Retina (tissue), 1 donor: ENCODE results near the gene DUSP10.

ENCODE experiments used
- DNase-seq: peaks from one replicate; pipeline ENCODE4 v3.0.0-alpha.2; 2016

The DUSP10 gene

DNA sequence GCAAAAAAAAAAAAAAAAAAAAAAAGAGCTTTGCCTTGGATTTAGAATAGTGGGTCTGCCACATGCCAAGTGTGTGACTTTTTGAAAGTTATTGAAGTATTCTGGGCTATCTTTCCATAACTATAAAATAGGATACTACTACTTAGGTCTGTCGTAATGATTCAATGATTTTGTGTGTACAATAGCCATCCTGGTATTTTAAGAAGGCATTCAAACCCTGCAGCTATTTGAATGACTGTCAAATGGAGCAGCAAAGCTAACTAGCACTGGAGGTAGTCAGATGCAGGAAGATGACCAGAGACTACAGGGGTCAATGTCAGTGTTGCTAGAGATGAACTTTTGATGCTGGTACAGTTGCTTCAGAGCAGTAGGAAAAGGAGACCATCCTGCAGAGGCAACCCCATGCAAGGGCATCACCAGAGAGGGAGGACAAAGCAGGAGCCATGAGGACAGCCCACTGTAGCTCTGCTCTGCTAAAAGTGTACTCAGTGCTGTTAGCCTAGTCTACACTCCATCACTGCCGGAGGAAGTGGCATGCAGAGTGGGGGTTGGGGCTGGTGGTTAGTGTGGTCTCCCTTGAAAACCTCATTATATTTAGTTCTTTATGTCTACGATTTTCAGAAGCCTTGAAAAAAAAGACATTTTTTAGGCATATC, 29.0 kb downstream of the DUSP10 start:
- no peak for DNase-seq

DNA sequence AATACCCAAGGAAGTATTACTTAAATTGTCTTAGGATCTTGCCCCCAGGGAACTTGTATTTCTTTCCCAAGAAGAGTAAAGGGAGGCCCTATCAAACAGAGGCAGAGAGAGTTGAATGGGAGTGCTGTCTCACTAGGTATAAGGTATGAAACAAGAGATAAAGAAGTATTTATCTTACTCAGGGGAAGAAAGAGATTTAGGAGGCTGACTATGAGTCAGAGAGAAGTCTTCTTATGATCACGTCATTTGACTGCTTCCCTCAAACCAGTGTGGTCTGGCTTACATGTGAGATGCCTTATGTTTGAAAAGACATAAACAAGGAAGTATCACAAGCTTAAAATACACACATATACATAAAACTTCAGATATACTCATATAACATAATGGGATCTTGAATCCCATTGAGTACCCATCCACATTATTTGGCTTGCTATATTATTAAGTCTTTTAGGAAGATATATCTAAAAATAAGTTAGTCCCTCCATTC, 29.6 kb downstream of the DUSP10 start:
- DNase-seq: no peak

DNA sequence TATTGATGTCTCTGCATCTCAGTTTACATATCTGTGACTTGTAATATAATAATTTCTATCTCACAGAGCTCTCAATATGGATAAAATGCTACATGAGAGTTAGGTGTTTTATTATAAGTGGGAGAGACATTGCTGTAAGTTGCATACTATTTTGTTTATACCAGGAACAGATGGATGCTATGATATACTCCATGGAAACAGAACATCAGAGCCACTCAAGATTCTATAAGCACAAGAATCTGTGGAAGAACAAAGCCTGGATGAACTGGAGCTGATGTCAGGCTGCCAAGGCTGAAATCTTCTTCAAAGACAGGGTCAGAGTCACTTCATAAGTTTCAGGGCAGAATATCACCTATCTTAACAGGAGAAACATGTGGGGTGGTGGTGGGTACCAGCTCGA, 30.2 kb downstream of the DUSP10 start:
- no peak for DNase-seq

DNA sequence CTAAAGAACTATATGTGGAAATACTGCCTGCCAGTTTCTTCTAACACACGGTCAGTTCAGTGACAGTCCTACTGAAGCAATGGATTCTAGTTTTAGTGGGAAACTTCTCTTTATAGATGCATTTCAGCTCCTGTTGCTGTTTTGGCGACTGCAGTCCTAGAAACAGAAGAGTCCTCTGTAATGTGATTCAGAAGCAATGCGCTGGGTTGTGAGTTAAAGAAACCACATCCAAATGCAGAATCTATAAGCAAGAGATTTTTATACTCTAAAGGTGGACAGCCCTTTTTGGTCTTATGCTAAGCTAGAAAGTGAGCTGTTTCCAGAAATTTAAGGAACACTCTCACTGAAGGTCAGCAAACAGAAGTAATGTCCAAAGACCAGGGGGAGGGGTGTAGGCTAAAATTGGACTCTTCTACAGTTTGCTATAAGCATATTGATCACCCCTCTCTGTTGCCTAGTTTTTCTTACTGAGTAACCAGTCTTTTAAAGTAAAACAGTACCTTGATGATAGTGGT, 30.8 kb downstream of the DUSP10 start:
- DNase-seq: no peak

DNA sequence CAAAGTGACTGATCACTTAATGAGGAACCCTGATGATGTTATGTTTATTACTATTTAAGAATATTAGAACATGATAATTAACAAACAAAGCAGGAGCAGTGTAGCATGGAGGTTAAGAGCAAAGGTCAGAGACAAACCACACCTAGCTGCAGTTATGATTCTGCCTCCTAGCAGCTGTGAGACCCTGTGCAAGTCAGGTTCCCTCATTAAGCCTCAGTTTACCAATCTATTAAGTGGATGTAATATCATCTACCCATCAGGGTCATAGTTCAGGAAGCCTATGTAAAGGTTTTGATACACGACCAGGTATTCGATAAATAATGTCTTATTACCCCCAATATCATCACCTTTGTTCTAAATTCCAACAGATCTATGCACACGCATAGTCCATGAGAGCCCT, 32.0 kb downstream of the DUSP10 start:
- no peak for DNase-seq

DNA sequence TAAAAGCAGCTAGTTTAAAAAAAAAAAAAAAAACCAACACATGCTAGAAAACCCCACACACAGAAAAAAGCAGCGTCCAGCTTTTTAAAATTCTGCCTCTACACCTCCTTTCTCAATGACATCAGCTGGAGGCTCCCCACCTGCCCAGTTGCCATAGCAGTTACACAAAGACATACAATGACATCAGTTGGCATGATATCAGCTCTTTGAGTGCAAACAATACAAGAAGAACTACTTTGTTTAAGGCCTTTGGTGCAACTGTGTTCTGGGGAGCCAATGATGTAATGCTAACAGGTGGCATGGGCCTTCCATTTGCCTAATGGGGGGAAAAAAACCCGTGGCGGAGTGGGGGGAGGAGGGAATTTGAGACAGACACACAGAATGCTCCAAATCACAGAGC, 32.9 kb downstream of the DUSP10 start:
- DNase-seq: peak; percentile 33

DNA sequence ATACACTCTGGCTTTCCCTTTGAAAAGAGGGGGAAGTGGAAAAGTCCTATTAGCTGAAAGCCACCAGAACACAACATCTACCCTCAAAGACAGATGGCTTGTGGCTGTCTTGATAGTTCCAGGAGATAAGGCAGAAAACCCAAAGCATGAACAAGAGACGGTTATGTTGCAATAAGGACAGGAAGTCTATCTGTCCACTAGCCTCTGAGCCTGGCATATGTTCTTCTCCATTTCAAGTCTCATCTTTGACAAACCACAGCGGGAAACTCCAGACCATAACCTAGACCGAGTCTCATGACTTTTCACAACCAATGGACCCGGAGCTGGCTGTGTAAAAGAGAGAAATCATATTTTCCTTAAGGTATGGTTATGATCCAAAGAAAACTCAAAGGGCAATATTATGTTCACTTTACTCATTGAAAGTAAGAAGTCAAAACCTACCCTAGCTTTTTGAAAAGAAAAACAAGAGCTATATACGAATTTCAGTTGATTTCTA, 33.8 kb downstream of the DUSP10 start:
- no peak for DNase-seq

DNA sequence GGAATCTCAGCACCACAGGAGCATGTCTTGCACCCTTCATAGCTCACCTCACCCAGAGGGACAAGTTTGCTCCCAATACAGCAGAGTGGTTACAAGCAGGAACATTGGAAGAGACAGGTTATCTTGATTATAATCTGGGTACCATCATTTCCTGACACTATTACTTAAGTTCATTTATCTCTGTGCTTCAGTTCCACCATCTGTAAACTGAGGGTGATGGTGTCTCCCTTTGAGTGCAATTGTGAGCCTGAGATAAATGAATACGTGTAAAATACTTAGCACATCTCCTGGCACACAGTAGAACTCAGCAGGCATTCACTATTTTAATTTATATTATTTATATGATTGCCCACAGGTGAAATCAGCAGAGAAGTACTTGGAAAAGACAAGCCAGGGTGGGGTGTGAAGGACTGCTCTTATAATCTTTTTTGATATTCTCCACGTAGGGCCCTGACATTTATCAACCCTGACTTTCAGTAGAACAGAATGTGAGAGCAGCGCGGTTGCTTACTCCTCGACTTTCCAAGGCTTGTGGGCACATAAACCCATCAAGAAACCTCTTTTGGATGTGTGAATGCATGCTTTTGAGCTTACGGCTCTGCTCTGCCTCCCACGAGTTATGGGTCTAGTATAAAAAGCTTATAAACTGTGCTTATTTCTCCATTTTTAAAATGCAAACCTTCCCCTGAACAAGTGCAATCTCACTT, 34.9 kb downstream of the DUSP10 start:
- no peak for DNase-seq

DNA sequence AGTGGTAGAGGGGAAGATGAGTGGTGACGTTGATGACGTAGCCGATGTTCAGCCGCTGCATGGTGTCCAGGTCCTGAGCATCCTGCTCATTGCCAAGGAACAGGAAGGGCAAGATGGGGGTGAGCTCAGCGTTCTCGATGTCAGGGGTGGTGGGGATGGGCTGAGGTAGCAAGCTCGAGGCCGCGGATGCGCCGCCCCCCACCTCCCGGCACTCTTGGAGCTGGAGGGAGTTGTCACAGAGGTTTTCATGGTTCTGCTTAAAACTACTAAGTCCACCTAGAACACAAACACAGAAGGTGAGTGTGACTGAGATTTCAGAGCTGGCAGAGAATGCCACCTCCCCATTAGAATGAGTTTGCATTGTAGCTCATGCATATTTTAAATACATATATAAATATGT, 35.7 kb downstream of the DUSP10 start:
- no peak for DNase-seq

DNA sequence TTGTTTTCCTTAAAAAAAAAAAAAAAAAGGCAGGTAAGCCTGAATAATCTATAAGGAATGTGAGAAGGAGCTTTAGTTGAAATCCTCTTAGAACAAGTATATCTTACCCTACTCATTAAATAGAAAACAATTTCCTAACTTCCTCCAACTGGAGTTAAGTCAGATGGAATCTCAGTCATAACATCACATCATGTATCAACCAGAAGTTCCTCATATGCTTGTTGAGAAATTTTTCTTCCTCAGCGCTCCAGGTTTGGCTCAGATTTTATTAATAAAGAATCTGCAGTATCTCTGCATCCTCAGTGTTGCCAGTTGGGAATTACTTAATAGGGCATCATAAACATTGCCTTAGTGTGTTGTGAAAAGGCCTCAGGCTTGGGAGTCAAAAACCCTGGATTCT, 37.6 kb downstream of the DUSP10 start:
- no peak for DNase-seq

DNA sequence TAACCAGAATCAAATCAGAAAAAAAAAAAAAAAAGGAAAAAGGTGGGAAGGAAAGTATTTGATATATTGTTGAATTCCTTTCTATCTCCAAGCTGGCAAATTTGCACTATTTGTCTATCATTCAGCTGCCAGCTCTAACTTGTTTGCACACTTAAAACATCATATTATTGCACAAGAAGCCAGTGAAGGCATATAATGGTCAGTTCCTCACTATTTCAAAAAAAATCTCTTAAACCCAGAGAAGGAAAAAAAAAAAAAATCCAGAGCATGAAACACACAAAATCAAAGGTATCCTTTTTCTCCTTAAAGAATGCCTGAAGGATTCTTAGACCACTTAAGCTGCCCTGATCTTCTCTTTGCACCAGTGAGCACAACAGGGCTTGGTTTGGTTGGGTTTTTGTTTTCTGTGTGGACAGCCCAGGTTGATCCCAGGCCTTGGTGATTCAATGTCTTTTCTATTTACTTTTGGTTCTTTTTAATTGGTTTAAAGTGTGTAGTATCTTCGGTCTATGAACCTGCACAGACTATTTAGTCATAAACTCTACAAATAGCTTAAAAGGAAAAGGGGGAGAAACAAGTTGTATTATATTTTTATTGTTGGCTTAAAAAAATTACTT, 40.2 kb downstream of the DUSP10 start:
- DNase-seq: no peak

DNA sequence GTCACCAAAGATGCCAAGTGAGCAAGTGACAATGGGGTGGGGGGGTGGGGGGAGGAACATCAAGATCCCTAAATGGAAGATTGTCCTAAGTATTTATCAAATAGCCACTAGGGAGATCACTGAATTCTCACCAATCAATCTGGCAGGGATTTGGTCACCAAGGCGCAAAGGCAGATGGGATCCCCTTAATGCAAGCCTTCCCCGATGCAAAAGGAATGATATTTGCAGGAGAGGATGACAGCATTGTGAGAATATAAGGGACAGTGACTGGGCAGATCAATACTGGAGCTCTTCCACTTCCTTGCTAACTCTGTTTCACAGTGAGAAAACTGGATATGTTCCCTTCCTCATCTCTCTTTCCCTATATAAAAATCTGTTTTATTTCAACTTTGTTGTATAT, 40.9 kb downstream of the DUSP10 start:
- no peak for DNase-seq

DNA sequence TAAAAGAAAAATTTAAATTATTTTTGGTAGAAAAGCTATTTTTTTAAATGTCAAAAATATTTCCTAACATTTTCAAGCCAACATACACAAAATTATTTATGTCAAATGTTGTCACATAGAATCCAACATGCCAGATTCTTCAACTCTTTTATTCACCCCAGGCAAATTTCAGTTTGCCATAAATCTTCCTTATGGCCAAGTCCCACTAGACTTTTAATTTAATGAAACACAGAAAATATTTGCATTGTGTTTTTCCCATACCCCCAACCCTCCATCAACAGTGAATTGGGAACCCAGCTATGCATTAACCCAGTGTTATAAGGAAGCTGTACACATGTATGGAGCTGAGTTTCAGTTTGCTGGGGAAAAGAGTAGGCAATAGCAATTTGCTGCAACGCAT, 41.4 kb downstream of the DUSP10 start:
- no peak for DNase-seq

DNA sequence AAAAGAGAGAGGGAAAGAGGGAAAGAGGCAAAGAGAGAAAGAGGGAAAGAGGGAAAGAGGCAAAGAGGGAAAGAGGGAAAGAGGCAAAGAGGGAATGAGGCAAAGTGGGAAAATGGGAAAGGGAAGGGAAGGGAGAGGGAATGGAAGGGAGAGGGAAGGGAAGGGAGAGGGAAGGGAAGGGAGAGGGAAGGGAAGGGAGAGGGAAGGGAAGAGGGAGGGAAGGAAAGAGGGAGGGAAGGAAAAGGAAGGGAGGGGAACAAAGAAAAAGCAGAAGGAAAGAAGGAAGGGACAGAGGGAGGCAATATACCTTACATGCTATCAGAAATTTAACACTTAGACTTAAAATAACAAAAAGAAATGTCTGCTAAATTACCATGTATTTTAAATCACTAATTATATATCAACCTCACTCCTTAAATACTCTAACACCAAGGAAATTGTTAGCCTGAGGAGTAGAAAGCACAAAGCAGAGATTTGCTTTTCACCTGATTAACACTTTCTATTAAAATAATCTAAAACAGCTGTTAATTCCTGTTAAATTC, 41.8 kb downstream of the DUSP10 start:
- no peak for DNase-seq

DNA sequence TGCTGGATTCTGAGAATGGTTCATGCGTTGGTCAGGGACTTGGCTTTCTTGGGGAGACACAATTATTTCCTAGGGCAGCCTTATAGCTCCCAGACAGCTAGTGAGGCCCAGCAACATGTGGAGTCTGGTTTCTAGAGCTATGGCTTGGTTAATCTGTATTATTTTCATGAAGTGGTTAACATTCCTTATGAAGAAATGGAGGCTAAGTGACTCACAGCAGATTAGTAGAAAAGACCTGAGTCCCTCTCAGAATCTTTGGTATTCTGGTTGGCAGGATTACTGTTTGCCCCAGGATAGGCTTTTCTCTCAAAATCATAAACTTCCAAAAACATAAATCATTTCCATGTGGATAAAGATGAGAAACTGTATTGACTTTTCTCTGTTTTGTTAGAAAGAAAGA, 42.3 kb downstream of the DUSP10 start:
- no peak for DNase-seq

DNA sequence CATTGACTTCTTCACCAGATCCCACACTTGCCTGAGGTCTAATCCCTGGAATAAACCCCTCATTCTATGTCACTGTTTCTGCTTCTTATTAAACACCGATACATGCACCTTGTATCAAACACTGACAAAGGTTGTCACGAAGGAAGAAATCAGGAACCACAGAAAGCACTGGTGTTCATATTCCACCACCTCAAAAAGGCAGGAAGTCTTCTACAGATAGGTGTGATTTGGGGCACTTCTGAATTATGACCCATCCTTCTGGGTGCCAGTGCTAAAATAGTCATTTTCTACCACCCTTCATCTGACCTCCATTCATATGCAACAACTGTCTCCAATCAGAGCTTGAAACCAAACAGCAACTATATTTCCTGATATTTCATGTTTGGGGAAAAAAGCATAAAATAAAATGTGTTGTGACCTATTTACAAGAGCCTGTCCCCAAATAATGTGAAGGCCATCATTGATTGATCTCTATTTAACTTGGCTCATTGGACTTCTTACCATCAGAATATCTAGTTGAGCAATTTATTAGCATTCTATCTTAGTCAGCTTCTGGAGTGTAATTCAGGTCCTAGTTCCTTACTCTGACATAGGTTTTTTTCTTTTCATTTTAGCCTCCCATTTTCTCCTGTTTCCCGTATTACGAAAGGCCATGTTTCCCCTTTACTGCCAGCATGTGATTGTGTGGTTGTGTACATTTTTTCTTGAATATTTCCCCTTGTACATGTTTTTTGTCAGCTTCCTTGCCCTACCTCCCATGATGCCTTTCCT, 43.1 kb downstream of the DUSP10 start:
- no peak for DNase-seq

DNA sequence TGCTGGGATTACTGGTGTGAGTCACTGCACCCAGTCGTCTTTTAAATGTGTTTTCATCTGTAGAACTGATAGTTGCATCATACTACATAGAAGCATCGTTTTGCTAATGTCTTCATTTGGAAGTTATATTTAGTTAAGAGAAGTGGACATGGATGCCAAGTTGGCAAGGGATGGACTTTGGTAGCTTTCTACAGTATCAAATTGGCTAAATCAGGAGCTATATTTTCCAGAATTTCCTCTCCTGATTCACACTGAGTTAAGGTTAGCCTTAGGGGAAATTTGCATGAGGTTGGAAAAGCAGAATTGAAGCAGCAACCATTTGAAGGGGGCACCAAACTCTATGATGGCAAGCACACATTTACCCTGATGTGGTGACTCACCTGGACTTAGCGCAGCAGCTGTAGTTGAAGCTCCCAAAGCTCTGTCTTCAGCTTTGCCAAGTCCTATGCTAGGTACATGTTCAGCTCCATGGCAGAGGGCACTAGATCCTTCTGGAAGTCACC, 43.9 kb downstream of the DUSP10 start:
- DNase-seq: no peak

DNA sequence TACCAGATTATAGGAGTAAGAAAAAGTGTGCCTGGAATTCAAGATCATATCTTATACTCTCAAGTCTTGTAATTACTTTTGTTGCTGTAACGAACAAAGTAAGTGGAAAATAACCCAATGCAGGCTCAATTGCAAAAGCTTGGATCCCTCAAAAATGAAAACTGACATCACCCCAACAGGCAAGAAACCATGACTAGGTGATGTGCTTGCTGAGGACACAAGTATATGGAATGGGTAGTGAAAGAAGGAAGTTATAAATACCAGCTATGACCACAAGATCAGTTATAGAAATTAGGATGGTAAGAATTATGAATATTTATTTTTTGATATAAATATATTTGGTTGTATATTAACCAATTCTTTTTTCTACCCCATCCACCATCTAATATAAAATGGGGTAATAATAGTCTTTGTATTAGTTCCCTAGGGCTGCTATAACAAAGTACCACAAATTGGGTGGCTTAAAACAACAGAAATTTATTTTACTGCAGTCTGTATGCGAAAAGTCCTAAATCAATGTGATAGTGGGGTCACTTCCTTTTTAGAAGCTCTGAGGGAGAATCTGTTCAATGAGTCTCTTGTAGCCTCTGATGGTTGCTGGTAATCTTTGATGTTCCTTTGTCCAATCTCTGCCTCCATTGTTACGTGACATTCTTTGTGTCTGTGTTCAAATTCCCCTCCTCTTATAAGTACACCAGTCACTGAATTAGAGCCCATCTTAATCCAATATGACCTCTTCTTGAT, 45.0 kb downstream of the DUSP10 start:
- DNase-seq: no peak

DNA sequence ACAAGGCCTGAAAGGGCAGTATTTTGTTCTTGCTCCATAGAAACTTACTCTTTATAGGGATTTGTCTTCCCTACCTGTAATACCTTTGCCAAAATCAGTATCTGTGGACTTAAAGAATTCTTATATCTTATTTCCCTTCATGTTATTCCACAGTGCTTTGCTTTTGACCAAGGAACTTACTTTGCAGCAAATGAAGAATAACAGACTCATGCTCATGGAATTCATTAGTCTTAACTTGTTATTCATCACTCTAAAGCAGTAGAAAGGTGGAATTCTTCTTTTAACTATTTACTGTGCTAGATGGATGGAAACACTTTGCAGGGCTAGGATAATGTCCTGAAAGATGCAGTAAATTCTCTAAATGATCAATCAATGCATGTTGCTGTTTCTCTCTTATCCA, 45.9 kb downstream of the DUSP10 start:
- no peak for DNase-seq

DNA sequence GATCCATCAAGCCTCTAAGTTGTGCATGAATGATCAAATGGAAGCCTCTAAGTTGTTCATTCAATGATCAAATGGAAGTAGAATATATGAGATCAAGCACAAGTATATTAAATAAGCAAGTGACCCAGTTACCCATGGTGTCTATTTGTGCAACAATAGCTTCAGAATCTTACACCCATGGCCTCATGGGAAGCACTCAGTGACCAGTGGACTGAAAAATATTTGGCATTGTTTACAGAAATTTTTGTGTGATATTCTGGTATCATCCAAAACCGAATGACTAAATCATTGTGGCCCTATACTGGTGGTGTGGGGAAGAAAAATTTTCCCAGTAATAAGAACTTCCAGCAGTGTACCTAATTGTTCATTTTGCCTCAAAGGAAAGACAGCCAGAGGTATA, 46.6 kb downstream of the DUSP10 start:
- no peak for DNase-seq

DNA sequence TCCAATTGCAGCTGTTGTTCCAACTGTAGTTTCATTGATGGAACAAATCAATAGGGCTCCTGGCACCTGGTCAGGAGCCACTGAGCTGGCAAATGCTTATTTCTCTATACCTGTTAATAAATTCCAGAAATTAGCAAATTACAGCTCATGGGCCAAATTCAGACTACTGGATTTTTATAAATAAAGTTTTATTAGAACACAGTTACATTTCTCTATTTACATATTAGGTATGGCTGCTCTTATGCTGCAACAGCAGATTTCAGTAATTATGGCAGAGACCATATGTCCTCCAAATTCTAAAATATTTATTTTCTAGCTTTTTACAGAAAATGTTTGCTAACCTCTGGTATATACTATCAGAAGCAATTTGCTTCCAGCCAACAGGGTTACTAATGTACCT, 47.8 kb downstream of the DUSP10 start:
- no peak for DNase-seq

DNA sequence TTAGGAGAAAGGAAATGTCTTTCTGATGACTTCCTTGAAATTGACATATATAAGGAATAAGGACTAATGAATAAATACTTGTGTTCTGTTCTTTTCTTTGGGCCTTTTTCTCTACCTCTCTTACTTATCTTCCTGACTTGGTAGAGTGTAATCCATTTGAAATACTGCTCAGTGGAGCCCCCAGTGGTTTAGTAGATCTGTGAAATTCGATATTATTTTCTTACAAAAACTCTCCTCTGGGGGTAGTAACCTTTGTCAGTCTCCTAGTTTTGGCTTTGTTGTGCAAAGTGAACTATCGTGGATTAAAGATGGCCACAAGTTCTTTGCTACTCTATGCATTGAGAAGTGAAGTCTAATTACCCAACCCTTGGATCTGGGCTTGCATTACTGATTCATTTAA, 48.8 kb downstream of the DUSP10 start:
- DNase-seq: no peak
